IMR-90 (cell line): ENCODE data around the gene MKX. TPM values are rescaled to one million over a fixed set of nuclear protein-coding genes. Genes with fewer than 3 reads are reported as not detected.

ENCODE experiments used
- ATAC-seq: fragments of 200-7000 bp; cut with Tn5 transposase; 2 replicates; pipeline ENCODE4 v1.9.1; 2020; ENCODE audit warnings: low read depth, mild to moderate bottlenecking, moderate library complexity
- BruUV-seq: library from RNA; stranded (reverse); fragments of 400-500 nt; replicated peaks from 2 replicates; lab custom pipeline; 2021; lab: Mats Ljungman, UMichigan
- CTCF ChIA-PET: fragments of 300-600 bp; formaldehyde crosslinking; extraction: SDS; loops from one replicate; lab custom pipeline; 2021; ENCODE audit warnings: antibody characterized with exemption; lab: Yijun Ruan, JAX
- POLR2A ChIA-PET: fragments of 300-600 bp; sonication (Branson Sonifier 250); formaldehyde crosslinking; loops from one replicate; lab custom pipeline; 2022; ENCODE audit warnings: antibody characterized with exemption; ENCODE audit not compliant: unreplicated experiment; lab: Charles Lee
- DNase-seq: peaks from one replicate; pipeline ENCODE4 v3.0.0; 2013
- H2AFZ ChIP-seq: replicated peaks from 2 replicates; pipeline ENCODE3; 2013; ENCODE audit warnings: low read length, mild to moderate bottlenecking; ENCODE audit not compliant: poor library complexity
- H2AK5ac ChIP-seq: 2 replicates; pipeline ENCODE4 v1.6.1; 2013; ENCODE audit warnings: low read depth, low read length, inconsistent platforms
- H2AK9ac ChIP-seq: replicated peaks from 2 replicates; pipeline ENCODE3; 2013; ENCODE audit warnings: mild to moderate bottlenecking, low read depth, low read length, moderate library complexity; ENCODE audit not compliant: poor library complexity
- H2BK120ac ChIP-seq: 2 replicates; pipeline ENCODE4 v1.6.1; 2013; ENCODE audit warnings: low read depth, low read length, inconsistent platforms
- H2BK15ac ChIP-seq: 3 replicates; pipeline ENCODE4 v1.6.1; 2013; ENCODE audit warnings: low read depth, low read length, inconsistent platforms
- H2BK20ac ChIP-seq: 2 replicates; pipeline ENCODE4 v1.6.1; 2013; ENCODE audit warnings: low read depth, mild to moderate bottlenecking, inconsistent platforms, low read length, moderate library complexity
- H2BK5ac ChIP-seq: 2 replicates; pipeline ENCODE4 v1.6.1; 2013; ENCODE audit warnings: mild to moderate bottlenecking, low read depth, low read length, inconsistent platforms; ENCODE audit not compliant: poor library complexity, severe bottlenecking
- H3K14ac ChIP-seq: replicated peaks from 2 replicates; pipeline ENCODE4 v1.6.1; 2013; ENCODE audit warnings: low read depth, low read length, inconsistent platforms
- H3K18ac ChIP-seq: 2 replicates; pipeline ENCODE4 v1.6.1; 2013; ENCODE audit warnings: low read depth, low read length, control low read depth
- H3K23ac ChIP-seq: 2 replicates; pipeline ENCODE4 v1.6.1; 2013; ENCODE audit warnings: low read depth, low read length, inconsistent platforms
- H3K27ac ChIP-seq: 2 replicates; pipeline ENCODE4 v1.5.1; 2013; ENCODE audit warnings: mild to moderate bottlenecking, control low read depth, low read length; ENCODE audit not compliant: insufficient read depth
- H3K27me3 ChIP-seq: 2 replicates; pipeline ENCODE4 v1.6.1; 2013; ENCODE audit warnings: low read length; ENCODE audit not compliant: control insufficient read depth, insufficient read depth
- H3K36me3 ChIP-seq: 2 replicates; pipeline ENCODE4 v1.6.1; 2013; ENCODE audit warnings: low read length, mixed read lengths; ENCODE audit not compliant: control insufficient read depth, insufficient read depth
- H3K4ac ChIP-seq: 2 replicates; pipeline ENCODE4 v1.6.1; 2013; ENCODE audit warnings: low read depth, low read length, inconsistent platforms
- H3K4me1 ChIP-seq: 2 replicates; pipeline ENCODE4 v1.6.1; 2013; ENCODE audit warnings: low read length, mixed read lengths; ENCODE audit not compliant: control insufficient read depth, insufficient read depth
- H3K4me2 ChIP-seq: 2 replicates; pipeline ENCODE4 v1.6.1; 2013; ENCODE audit warnings: low read depth, mild to moderate bottlenecking, control low read depth, low read length, moderate library complexity
- H3K4me3 ChIP-seq: 2 replicates; pipeline ENCODE4 v1.5.1; 2013; ENCODE audit warnings: low read depth, mild to moderate bottlenecking, control low read depth, low read length, moderate library complexity; ENCODE audit not compliant: insufficient read depth
- H3K56ac ChIP-seq: 2 replicates; pipeline ENCODE4 v1.6.1; 2013; ENCODE audit warnings: low read length, inconsistent platforms; ENCODE audit not compliant: insufficient read depth; ENCODE audit errors: extremely low read depth
- H3K79me1 ChIP-seq, 2 experiments: 2 replicates each; pipeline ENCODE4 v1.6.1; 2013; ENCODE audit warnings: low read length in 2 of 2, inconsistent platforms in 1 of 2, low read depth in 1 of 2
- H3K9ac ChIP-seq: 2 replicates; pipeline ENCODE4 v1.6.1; 2013; ENCODE audit warnings: low read depth, low read length, control low read depth
- H3K9me1 ChIP-seq: 2 replicates; pipeline ENCODE4 v1.6.1; 2013; ENCODE audit warnings: low read length, inconsistent platforms; ENCODE audit not compliant: insufficient read depth
- H3K9me3 ChIP-seq: 2 replicates; pipeline ENCODE4 v1.6.1; 2013; ENCODE audit warnings: low read length; ENCODE audit not compliant: control insufficient read depth, insufficient read depth
- H4K20me1 ChIP-seq: 2 replicates; pipeline ENCODE4 v1.6.1; 2013; ENCODE audit warnings: low read length, inconsistent platforms; ENCODE audit not compliant: insufficient read depth
- H4K5ac ChIP-seq: 2 replicates; pipeline ENCODE4 v1.6.1; 2013; ENCODE audit warnings: mild to moderate bottlenecking, low read depth, low read length, control low read depth
- H4K8ac ChIP-seq, 2 experiments: 2 replicates each; pipeline ENCODE4 v1.6.1; 2013; ENCODE audit warnings: low read depth in 2 of 2, low read length in 2 of 2, control low read depth in 1 of 2, inconsistent platforms in 1 of 2
- H4K91ac ChIP-seq: 2 replicates; pipeline ENCODE4 v1.6.1; 2013; ENCODE audit warnings: low read depth, low read length, inconsistent platforms; ENCODE audit not compliant: insufficient read depth
- BHLHE40 ChIP-seq: fragments of 150-350 bp; IDR thresholded peaks from 2 replicates; pipeline ENCODE4 v1.6.1; 2016; ENCODE audit warnings: mild to moderate bottlenecking, low read depth, low read length
- CEBPB ChIP-seq: IDR thresholded peaks from 2 replicates; pipeline ENCODE4 v1.6.1; 2012; ENCODE audit warnings: low read depth, low read length, improper control_type of control experiment
- CHD1 ChIP-seq: IDR thresholded peaks from 2 replicates; pipeline ENCODE4 v1.6.1; 2012; ENCODE audit warnings: low read depth, low read length, improper control_type of control experiment
- ELK1 ChIP-seq: fragments of 150-350 bp; IDR thresholded peaks from 2 replicates; pipeline ENCODE4 v1.6.1; 2016; ENCODE audit warnings: low read depth, mild to moderate bottlenecking, low read length, moderate library complexity, borderline replicate concordance
- FOS ChIP-seq: fragments of 150-350 bp; IDR thresholded peaks from 2 replicates; pipeline ENCODE4 v1.6.1; 2016; ENCODE audit warnings: low read depth, low read length
- MAFK ChIP-seq: IDR thresholded peaks from 2 replicates; pipeline ENCODE4 v1.6.1; 2012; ENCODE audit warnings: low read depth, low read length, improper control_type of control experiment
- MAZ ChIP-seq: IDR thresholded peaks from 2 replicates; pipeline ENCODE4 v1.6.1; 2012; ENCODE audit warnings: low read depth, mild to moderate bottlenecking, low read length, improper control_type of control experiment, moderate library complexity, borderline replicate concordance
- MXI1 ChIP-seq: IDR thresholded peaks from 2 replicates; pipeline ENCODE4 v1.6.1; 2012; ENCODE audit warnings: low read depth, mild to moderate bottlenecking, low read length, moderate library complexity, borderline replicate concordance
- NFE2L2 ChIP-seq: fragments of 150-350 bp; IDR thresholded peaks from 2 replicates; pipeline ENCODE4 v1.6.1; 2016; ENCODE audit warnings: low read depth, mild to moderate bottlenecking, low read length
- POLR2A ChIP-seq: IDR thresholded peaks from 2 replicates; pipeline ENCODE4 v1.6.1; 2012; ENCODE audit warnings: mild to moderate bottlenecking, low read depth, low read length
- RAD21 ChIP-seq: IDR thresholded peaks from 2 replicates; pipeline ENCODE4 v1.6.1; 2012; ENCODE audit warnings: low read length, improper control_type of control experiment
- RCOR1 ChIP-seq: IDR thresholded peaks from 2 replicates; pipeline ENCODE4 v1.6.1; 2012; ENCODE audit warnings: mild to moderate bottlenecking, low read length, improper control_type of control experiment; ENCODE audit not compliant: insufficient replicate concordance
- RFX5 ChIP-seq: IDR thresholded peaks from 2 replicates; pipeline ENCODE4 v1.8.0; 2012; ENCODE audit warnings: low read depth, mild to moderate bottlenecking, low read length, moderate library complexity
- SMC3 ChIP-seq: fragments of 150-350 bp; IDR thresholded peaks from 2 replicates; pipeline ENCODE4 v1.6.1; 2016; ENCODE audit warnings: low read depth, mild to moderate bottlenecking, antibody characterized with exemption, low read length, moderate library complexity
- WGBS, 2 experiments: methylation state at CpG; one replicate each; pipeline versions ENCODE4 v1.1.5 to v1.1.7; 2013; ENCODE audit warnings: missing lambda C conversion rate in 2 of 2; ENCODE audit not compliant: insufficient read length in 1 of 2; ENCODE audit errors: extremely low coverage in 2 of 2; 5-methylcytosine and 5-hydroxymethylcytosine counted together
- dilution Hi-C: fragments of 300-500 bp; cut with HindIII; formaldehyde crosslinking; loops from one replicate; pipeline ENCODE4 v1.14.3; 2018; ENCODE audit warnings: low sequenced_read_pairs; ENCODE audit not compliant: unreplicated experiment
- in situ Hi-C: fragments of 300-500 bp; cut with MboI; formaldehyde crosslinking; loops from 3 replicates; pipeline ENCODE4 v1.14.3; 2019; ENCODE audit warnings: low sequenced_read_pairs, inconsistent platforms, mixed read lengths
- intact Hi-C: fragments of 100-400 bp; cut with micrococcal nuclease; formaldehyde crosslinking; loops from 2 replicates; pipeline ENCODE4 v1.10.0; 2022
- polyA plus RNA-seq, 3 experiments: library from polyadenylated mRNA; depleted of rRNA; stranded (reverse); fragments of >200 nt; gene quantifications; 2 replicates each; pipeline ENCODE4 v1.2.3, GENCODE V29; 2012; ENCODE audit warnings: low replicate concordance in 1 of 3
- total RNA-seq: library from RNA; depleted of rRNA; stranded (reverse); fragments of >200 nt; gene quantifications from 2 replicates; pipeline ENCODE4 v1.2.3, GENCODE V29; 2012
- TF ChIP-seq, protein P1 (sequence below): fragments of 150-350 bp; IDR thresholded peaks from 2 replicates; pipeline ENCODE4 v1.6.1; 2017; ENCODE audit warnings: mild to moderate bottlenecking, antibody characterized with exemption, low read length, low read depth
- TF ChIP-seq, protein P2 (sequence below): conservative IDR thresholded peaks from 2 replicates; pipeline ENCODE4 v1.5.1; 2012; ENCODE audit warnings: mild to moderate bottlenecking, low read depth, low read length, improper control_type of control experiment

The MKX gene
- total and polyA plus RNA-seq, 2 of the 4 experiments (the other 2 are of a cell fraction): 0.10 to 0.36 TPM

GRCh38 chr10:27688991-27689390 lies 56.6 kb downstream of the MKX start:
- TF ChIP-seq, protein P1, sequence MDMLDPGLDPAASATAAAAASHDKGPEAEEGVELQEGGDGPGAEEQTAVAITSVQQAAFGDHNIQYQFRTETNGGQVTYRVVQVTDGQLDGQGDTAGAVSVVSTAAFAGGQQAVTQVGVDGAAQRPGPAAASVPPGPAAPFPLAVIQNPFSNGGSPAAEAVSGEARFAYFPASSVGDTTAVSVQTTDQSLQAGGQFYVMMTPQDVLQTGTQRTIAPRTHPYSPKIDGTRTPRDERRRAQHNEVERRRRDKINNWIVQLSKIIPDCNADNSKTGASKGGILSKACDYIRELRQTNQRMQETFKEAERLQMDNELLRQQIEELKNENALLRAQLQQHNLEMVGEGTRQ: no peak
- TF ChIP-seq ELK1 (no peak), CHD1 (no peak), POLR2A (no peak), FOS (no peak), MAFK (no peak), BHLHE40 (no peak), NFE2L2 (no peak), MXI1 (no peak), MAZ (no peak), CEBPB (no peak), RFX5 (no peak), RCOR1 (no peak), RAD21 (no peak), SMC3 (no peak)
- TF ChIP-seq, protein P2, sequence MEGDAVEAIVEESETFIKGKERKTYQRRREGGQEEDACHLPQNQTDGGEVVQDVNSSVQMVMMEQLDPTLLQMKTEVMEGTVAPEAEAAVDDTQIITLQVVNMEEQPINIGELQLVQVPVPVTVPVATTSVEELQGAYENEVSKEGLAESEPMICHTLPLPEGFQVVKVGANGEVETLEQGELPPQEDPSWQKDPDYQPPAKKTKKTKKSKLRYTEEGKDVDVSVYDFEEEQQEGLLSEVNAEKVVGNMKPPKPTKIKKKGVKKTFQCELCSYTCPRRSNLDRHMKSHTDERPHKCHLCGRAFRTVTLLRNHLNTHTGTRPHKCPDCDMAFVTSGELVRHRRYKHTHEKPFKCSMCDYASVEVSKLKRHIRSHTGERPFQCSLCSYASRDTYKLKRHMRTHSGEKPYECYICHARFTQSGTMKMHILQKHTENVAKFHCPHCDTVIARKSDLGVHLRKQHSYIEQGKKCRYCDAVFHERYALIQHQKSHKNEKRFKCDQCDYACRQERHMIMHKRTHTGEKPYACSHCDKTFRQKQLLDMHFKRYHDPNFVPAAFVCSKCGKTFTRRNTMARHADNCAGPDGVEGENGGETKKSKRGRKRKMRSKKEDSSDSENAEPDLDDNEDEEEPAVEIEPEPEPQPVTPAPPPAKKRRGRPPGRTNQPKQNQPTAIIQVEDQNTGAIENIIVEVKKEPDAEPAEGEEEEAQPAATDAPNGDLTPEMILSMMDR: no peak
- no peak overlapping the region for H2BK15ac ChIP-seq
- CTCF ChIA-PET: no interaction called here
- H3K14ac ChIP-seq: no peak overlapping the region
- intact Hi-C loops: no loop called here
- no CpG with 5 or more reads among the region's 4 CpGs for WGBS, 2 experiments
- ATAC-seq (no peak), DNase-seq (no peak)
- H2AFZ ChIP-seq: no peak overlapping the region
- no peak overlapping the region for H3K27ac ChIP-seq
- no TSS peak for BruUV-seq
- no peak overlapping the region for H3K4me3 ChIP-seq
- H2BK120ac ChIP-seq: no peak overlapping the region
- no peak overlapping the region for H2BK5ac ChIP-seq
- in situ Hi-C loops: no loop called here
- no peak overlapping the region for H3K18ac ChIP-seq
- no peak overlapping the region for H3K4ac ChIP-seq
- H3K23ac ChIP-seq: no peak overlapping the region
- H2AK5ac ChIP-seq: no peak overlapping the region
- no peaks in the 10 kb centered on the region for H3K9me1 ChIP-seq
- H3K4me2 ChIP-seq: no peak overlapping the region
- H4K91ac ChIP-seq: no peak overlapping the region
- no peaks in the 10 kb centered on the region for H4K20me1 ChIP-seq
- H3K79me1 ChIP-seq: no peaks in the 10 kb centered on the region
- peaks cover 3% of the 10 kb centered on the region for H3K4me1 ChIP-seq
- no peaks in the 10 kb centered on the region for H3K27me3 ChIP-seq
- H3K9ac ChIP-seq: no peak overlapping the region
- H3K56ac ChIP-seq: no peak overlapping the region
- H3K36me3 ChIP-seq: no peaks in the 10 kb centered on the region
- H4K5ac ChIP-seq: no peak overlapping the region
- H4K8ac ChIP-seq: no peak overlapping the region
- no peak overlapping the region for H2AK9ac ChIP-seq
- no peak overlapping the region for H2BK20ac ChIP-seq
- H3K9me3 ChIP-seq: no peaks in the 10 kb centered on the region
- POLR2A ChIA-PET: no interaction called here
- dilution Hi-C loops: no loop called here
